MCF 10A (cell line): ENCODE data around the gene RETNLB. TPM values are rescaled to one million over a fixed set of nuclear protein-coding genes. Genes with fewer than 3 reads are reported as not detected.

ENCODE experiments used
- Bru-seq: library from RNA; stranded (reverse); fragments of 400-500 nt; gene quantifications from one replicate; lab custom pipeline; 2021; lab: Mats Ljungman, UMichigan
- BruChase-seq, 2 experiments: library from RNA; stranded (reverse); fragments of 400-500 nt; gene quantifications; one replicate each; lab custom pipeline; 2021; lab: Mats Ljungman, UMichigan
- BruUV-seq: library from RNA; stranded (reverse); fragments of 400-500 nt; replicated peaks from 2 replicates; lab custom pipeline; 2021; lab: Mats Ljungman, UMichigan
- CTCF ChIA-PET: fragments of 300-600 bp; sonication (Branson Sonifier 250); formaldehyde crosslinking; extraction: SDS; loops from one replicate; lab custom pipeline; 2021; ENCODE audit warnings: antibody characterized with exemption, inconsistent platforms; lab: Yijun Ruan, JAX
- POLR2A ChIA-PET: fragments of 300-600, 350-650 bp; sonication (Branson Sonifier 250); formaldehyde crosslinking; extraction: SDS; loops from one replicate; lab custom pipeline; 2020; ENCODE audit warnings: antibody characterized with exemption, inconsistent platforms; lab: Yijun Ruan, JAX
- DNase-seq: peaks from one replicate; pipeline ENCODE4 v3.0.0-alpha.2; 2018; ENCODE audit not compliant: unreplicated experiment
- H3K27ac Mint-ChIP-seq: one replicate; pipeline ENCODE4 v1.8.0; 2022; ENCODE audit warnings: mild to moderate bottlenecking, low read depth, mixed read lengths; ENCODE audit not compliant: unreplicated experiment
- H3K27me3 Mint-ChIP-seq: one replicate; pipeline ENCODE4 v1.8.0; 2022; ENCODE audit warnings: mixed read lengths; ENCODE audit not compliant: insufficient read depth, unreplicated experiment
- H3K36me3 Mint-ChIP-seq: one replicate; pipeline ENCODE4 v1.8.0; 2022; ENCODE audit warnings: mild to moderate bottlenecking, moderate library complexity, mixed read lengths; ENCODE audit not compliant: insufficient read depth, unreplicated experiment
- H3K4me1 Mint-ChIP-seq: one replicate; pipeline ENCODE4 v1.8.0; 2022; ENCODE audit warnings: mixed read lengths; ENCODE audit not compliant: insufficient read depth, unreplicated experiment
- H3K4me3 Mint-ChIP-seq: one replicate; pipeline ENCODE4 v1.8.0; 2022; ENCODE audit warnings: mild to moderate bottlenecking, moderate library complexity, mixed read lengths; ENCODE audit not compliant: unreplicated experiment
- H3K9me3 Mint-ChIP-seq: one replicate; pipeline ENCODE4 v1.8.0; 2022; ENCODE audit warnings: mixed read lengths; ENCODE audit not compliant: unreplicated experiment
- intact Hi-C: fragments of 100-400 bp; cut with micrococcal nuclease; formaldehyde crosslinking; loops from 2 replicates; pipeline ENCODE4 v1.14.1; 2022
- long read RNA-seq: library from polyadenylated mRNA; stranded (forward); transcript quantifications from one replicate; pipeline ENCODE4 v2.0.0, GENCODE V29; 2022
- total RNA-seq: library from RNA; stranded (reverse); gene quantifications from 2 replicates; pipeline ENCODE4 v1.2.3, GENCODE V29; 2022
- TF ChIP-seq, protein P1 (sequence below): fragments of 200-600 bp; IDR thresholded peaks from one replicate; pipeline ENCODE4 v1.8.0; 2022; ENCODE audit warnings: antibody characterized with exemption, mild to moderate bottlenecking; ENCODE audit not compliant: unreplicated experiment

RETNLB gene, protein sequence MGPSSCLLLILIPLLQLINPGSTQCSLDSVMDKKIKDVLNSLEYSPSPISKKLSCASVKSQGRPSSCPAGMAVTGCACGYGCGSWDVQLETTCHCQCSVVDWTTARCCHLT
- not detected in 2 replicates for total RNA-seq
- not detected for Bru-seq, nascent RNA
- not detected for BruChase-seq, experiment 1, labeled RNA remaining after a 6-hour chase
- BruChase-seq, experiment 2, labeled RNA remaining after a 2-hour chase: not detected
- long read RNA-seq: 0 reads

DNA sequence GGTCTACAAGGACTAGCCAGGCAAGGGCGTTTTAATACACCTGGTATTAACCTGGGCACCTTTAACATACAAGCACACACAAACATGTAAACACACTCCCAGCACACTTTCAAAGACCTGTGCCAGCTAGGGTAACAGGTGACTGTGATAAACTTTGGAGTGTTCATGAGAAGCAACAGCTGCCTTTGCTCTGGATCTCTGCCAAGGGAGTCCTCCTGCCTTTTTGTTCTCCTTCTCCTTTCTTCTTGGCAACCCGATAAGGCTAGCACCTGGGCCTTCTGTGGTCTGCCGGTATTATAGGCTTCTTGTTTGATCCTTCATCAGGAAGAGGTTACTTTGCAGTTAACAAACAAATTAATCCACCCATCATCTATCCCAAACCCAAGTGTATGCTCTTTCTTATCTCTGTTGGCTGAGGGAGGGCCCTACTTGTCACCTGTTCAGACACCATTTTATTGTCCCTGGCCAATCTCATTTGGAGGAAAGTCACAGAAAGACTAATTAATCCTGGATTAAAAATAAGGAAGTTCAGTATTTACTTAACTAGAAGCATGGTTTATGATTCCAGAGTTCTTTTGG, at the start of gene RETNLB:
RETNLB (minus strand) TSS at position 7 of the 579 bp plus-strand sequence. CDS start 225 bp downstream, outside the sequence.
- intact Hi-C loops: no loop called here
- Mint-ChIP-seq H3K27ac (no peak within 1 kb of the TSS), H3K36me3 (no peaks in the 10 kb centered on the region), H3K9me3 (no peaks in the 10 kb centered on the region), H3K27me3 (no peaks in the 10 kb centered on the region), H3K4me1 (no peaks in the 10 kb centered on the region), H3K4me3 (no peak within 1 kb of the TSS)
- TF ChIP-seq, protein P1, sequence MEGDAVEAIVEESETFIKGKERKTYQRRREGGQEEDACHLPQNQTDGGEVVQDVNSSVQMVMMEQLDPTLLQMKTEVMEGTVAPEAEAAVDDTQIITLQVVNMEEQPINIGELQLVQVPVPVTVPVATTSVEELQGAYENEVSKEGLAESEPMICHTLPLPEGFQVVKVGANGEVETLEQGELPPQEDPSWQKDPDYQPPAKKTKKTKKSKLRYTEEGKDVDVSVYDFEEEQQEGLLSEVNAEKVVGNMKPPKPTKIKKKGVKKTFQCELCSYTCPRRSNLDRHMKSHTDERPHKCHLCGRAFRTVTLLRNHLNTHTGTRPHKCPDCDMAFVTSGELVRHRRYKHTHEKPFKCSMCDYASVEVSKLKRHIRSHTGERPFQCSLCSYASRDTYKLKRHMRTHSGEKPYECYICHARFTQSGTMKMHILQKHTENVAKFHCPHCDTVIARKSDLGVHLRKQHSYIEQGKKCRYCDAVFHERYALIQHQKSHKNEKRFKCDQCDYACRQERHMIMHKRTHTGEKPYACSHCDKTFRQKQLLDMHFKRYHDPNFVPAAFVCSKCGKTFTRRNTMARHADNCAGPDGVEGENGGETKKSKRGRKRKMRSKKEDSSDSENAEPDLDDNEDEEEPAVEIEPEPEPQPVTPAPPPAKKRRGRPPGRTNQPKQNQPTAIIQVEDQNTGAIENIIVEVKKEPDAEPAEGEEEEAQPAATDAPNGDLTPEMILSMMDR: no peak
- CTCF ChIA-PET: interaction anchor here (0.6 kb wide), 1 partner anchor 21 kb away, joined by 3 read pairs; no protein-coding TSS in a partner anchor
- no TSS peak for BruUV-seq
- POLR2A ChIA-PET: no interaction called here
- no peak for DNase-seq

DNA sequence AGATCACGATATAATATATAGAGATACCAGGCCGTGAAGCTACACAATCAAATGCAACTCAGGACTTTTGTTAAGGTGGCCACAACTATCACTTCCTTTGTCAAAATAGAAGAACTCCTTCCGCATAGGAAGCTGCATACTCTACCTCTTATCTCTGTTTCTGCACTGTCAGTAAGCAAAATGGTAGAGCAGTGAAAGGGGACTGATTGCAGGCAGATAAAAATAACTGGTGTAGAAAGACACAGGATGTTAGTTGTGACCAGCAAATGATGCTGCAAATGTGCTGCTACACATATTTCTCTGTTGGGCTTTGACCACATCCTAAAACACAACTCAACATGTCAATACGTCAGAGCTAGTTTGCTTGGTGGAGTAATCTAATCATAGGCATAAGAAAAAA, 49.1 kb upstream of the RETNLB start:
- POLR2A ChIA-PET: no interaction called here
- Mint-ChIP-seq H3K4me3 (no peak overlapping the region), H3K4me1 (no peaks in the 10 kb centered on the region), H3K36me3 (no peaks in the 10 kb centered on the region), H3K9me3 (peaks cover 15% of the 10 kb centered on the region), H3K27me3 (no peaks in the 10 kb centered on the region), H3K27ac (no peak overlapping the region)
- no TSS peak for BruUV-seq
- TF ChIP-seq, protein P1: no peak
- no peak for DNase-seq
- intact Hi-C loops: no loop called here
- CTCF ChIA-PET: no interaction called here

DNA sequence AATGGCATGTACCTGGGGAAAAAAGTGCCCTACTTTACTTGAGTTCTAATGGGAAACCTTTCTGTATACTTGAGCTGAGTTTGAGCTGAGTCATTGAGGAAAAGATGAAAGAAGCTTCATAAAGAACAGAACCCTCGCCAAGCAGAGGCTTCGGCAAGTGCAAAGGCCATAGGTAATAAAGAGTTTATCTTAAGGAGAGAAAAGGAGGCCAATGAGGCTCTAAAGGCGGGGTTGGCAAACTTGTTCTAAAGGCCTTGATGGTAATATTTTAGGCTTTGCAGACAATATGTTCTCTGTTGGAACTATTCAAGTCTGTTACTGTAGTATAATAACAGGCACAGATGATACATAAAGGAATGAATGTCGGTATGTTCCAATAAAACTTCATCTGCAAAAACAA, 47.8 kb upstream of the RETNLB start:
- no peak for DNase-seq
- TF ChIP-seq, protein P1: no peak
- H3K36me3 Mint-ChIP-seq: no peaks in the 10 kb centered on the region
- intact Hi-C loops: no loop called here
- H3K4me3 Mint-ChIP-seq: no peak overlapping the region
- H3K27ac Mint-ChIP-seq: no peak overlapping the region
- no peaks in the 10 kb centered on the region for H3K4me1 Mint-ChIP-seq
- H3K27me3 Mint-ChIP-seq: no peaks in the 10 kb centered on the region
- BruUV-seq: no TSS peak
- POLR2A ChIA-PET: no interaction called here
- CTCF ChIA-PET: no interaction called here
- peaks cover 15% of the 10 kb centered on the region for H3K9me3 Mint-ChIP-seq

DNA sequence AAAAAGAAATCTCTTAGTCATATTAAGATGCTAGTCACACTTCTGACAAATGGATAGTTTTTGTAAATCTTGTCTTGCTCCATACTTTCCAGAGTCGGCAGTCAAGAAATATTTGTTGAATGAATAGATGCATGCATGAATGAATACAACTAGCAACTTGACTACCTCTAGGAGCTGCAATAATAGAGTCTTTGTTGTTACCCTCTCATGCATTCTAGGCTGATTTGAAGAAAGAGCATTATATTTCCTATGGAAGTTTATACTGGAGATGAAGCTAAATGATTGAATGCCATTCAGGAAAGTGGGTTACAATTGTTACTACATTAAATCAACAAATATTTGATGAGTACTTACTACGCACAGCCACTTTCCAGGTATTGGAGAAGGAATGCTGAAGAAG, 47.2 kb upstream of the RETNLB start:
- POLR2A ChIA-PET: no interaction called here
- DNase-seq: no peak
- CTCF ChIA-PET: no interaction called here
- Mint-ChIP-seq H3K27me3 (no peaks in the 10 kb centered on the region), H3K4me3 (no peak overlapping the region), H3K27ac (no peak overlapping the region), H3K36me3 (no peaks in the 10 kb centered on the region), H3K9me3 (peaks cover 15% of the 10 kb centered on the region), H3K4me1 (no peaks in the 10 kb centered on the region)
- intact Hi-C loops: no loop called here
- TF ChIP-seq, protein P1: no peak
- BruUV-seq: no TSS peak
